ENCODE measurements around the gene RNF167.
A peak's percentile ranks its signal among the peaks of the same experiment; 100 is the strongest.

The RNF167 gene

GRCh38 chr17:4940555-4941318 lies 669 bp downstream of the RNF167 start:
- FAIRE-seq, result no peak

GRCh38 chr17:4941319-4941610 lies 1.2 kb downstream of the RNF167 start:
- FAIRE-seq, result no peak

DNA sequence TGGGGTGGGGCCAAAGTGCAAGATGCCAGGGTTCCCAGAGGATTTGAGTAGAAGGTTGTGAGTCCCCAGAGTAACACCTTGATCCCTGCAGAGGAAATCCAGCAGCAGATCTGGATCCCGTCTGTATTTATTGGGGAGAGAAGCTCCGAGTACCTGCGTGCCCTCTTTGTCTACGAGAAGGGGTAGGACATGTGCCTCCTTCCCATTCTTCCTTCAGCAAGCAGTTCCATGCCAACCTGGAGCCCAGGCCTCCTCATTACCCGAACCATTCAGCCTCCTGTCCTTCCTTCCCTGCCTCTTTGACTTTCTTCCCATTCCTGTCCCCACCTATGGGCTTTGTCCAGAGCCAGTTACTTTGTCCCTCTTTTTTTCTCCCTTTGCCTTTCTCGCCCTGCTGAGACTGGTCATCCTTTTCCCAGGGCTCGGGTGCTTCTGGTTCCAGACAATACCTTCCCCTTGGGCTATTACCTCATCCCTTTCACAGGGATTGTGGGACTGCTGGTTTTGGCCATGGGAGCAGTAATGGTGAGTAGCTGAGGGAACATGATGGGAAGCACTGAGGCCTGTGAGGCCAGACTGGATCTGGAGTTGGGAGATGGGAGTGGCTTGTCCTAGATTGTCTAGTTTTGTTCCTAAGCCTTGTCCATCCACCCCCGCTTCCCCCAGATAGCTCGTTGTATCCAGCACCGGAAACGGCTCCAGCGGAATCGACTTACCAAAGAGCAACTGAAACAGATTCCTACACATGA lies 2.9 kb downstream of the RNF167 start:
- FAIRE-seq, result no peak

DNA sequence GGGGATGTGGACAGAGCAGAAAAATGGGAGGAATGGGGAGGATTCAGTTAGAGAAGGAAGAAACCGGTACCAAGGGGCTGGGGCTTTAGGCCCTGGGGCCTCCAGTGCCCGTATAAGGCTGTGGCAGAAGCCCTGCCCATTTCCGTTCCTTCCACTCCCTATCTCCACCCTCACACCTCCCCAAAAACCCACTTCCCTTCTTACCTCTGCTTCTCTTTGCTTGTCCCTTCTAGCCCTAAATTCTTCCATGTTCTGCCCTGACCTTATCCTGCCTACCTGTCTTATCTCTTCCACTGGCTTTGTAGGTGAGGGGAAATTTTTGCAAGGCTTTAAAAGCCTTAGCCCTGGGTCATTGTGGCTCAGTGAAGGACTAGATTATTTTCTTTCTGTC lies 4.1 kb downstream of the RNF167 start:
- no peak for FAIRE-seq

DNA sequence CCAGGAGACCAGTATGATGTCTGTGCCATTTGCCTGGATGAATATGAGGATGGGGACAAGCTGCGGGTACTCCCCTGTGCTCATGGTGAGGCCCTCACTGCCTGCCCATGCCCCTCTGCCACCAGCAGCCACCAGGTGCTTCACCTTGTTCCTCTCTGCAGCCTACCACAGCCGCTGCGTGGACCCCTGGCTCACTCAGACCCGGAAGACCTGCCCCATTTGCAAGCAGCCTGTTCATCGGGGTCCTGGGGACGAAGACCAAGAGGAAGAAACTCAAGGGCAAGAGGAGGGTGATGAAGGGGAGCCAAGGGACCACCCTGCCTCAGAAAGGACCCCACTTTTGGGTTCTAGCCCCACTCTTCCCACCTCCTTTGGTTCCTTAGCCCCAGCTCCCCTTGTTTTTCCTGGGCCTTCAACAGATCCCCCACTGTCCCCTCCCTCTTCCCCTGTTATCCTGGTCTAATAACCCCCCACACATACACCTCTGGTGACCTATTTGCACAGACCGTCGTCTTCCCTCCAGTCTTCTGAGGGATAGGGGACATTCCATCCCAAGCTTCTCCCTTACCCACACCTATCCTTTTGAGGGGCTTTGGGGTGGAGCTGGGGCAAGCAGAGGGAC lies 4.6 kb downstream of the RNF167 start:
- no peak for FAIRE-seq

DNA sequence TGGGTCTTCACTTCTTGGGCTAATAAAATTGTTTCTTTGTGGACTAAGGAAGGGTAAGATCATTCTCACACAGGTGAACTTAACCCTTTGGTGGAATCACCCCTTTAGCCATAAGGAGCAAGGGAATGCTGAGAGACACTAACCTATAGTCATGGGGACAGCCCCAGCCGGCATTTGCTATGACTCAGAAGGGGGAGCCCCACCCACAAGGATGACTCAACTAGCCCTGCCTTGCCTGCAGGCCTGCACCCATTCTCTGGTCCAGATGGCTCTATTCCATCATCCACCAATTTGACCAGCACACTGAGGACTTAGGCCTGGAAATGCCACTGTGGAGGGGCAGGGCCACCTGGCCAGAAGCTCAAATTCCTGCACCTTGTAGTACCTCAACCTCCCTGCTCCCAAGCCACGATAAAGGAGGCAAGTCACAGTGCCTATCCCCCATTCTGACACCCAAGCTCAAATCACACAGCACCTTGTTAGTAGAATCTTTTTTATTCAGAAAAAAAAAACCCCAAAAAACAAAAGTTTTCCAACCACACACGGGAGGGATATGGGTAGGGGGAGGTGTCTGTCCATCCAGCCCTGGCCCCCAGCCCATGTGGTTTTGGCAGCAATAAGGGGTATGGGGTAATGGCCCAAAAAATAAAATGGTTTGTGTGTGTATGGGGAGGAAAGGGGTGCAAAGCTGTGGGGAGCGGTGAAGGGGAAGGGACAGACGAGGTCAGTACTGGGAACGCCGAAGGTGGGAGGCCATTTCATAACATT lies 5.3 kb downstream of the RNF167 start:
- peak; percentile 89 for FAIRE-seq

GRCh38 chr17:4945944-4946280 lies 5.8 kb downstream of the RNF167 start:
- no peak for FAIRE-seq

DNA sequence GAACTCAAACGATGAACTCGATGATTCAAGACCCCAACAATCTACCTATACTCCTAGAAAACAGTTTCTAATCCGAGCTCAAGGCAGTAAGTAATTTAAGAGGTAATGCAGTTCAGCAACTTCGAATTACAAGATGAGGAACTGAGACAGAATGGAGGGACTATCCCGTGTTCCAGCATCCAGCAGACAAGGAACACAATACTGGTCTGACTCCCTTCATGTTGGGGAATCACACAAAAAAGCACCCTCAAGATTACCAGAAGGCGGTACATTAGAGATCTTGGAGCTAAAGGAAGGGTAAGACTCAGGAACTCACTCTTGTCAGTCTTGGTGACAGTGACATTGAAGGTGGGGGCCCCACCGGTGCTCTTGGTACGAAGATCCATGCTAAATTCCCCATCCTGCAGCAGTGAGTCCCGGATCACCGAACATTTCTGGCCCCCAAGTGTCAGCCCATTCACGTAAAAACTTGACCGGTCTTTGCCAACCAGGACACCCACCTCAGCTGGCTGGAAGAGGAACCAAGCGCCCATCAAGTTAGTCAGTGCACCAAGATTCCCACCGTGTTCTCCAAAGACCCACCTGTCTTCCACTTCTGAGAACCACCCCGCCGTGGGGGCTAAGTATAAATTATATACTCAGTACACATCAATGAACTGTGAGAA lies 6.4 kb downstream of the RNF167 start:
- FAIRE-seq, result no peak

GRCh38 chr17:4947010-4947410 lies 6.9 kb downstream of the RNF167 start:
- FAIRE-seq, result no peak

GRCh38 chr17:4947411-4948165 lies 7.5 kb downstream of the RNF167 start:
- no peak for FAIRE-seq

DNA sequence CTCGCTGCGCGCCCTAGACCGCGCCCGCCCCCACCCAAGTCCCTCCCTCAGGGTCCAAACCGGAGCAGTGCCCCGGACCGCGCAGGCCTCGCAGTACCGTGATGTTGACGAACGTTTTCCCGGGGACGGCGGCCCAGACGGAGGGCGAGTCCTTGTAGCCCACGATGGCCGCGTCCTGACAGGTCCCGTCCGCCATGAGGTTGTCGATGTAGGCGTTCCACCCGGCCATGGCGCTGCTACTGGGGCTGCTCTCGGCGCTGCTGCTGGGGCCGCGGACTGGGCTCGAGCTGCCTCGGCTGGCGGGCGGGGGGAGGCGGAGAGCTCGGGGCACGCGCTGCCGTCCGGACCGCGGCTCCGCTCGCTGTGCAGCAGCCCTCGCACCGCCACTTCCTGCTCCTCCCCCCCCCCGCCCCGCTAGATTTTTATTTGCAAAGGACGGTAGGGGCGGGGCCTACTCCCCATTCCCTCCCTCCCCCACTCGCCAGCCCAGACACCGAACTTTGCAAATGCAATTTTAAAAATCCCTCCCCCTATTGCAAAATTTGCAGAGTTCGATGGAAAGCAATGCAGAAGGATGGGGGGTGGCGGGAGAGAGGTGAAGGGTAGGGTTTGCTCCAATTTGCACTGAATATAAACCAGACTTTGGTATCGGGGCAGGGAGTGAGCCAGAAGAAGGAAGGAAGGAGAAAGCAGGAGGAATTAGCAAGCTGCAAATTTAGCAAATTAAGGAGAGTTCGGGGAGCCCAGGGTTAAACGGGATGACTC lies 8.3 kb downstream of the RNF167 start, which contains the start of gene PFN1:
Gene PFN1, minus strand, starts transcription at position 365 of the 765 bp plus-strand sequence. Its CDS starts 136 bp downstream, at position 229.
- no peak for FAIRE-seq

- no peak for FAIRE-seq
These were observed 8.9 kb downstream of the RNF167 start for GRCh38 chr17:4948931-4949320.

DNA sequence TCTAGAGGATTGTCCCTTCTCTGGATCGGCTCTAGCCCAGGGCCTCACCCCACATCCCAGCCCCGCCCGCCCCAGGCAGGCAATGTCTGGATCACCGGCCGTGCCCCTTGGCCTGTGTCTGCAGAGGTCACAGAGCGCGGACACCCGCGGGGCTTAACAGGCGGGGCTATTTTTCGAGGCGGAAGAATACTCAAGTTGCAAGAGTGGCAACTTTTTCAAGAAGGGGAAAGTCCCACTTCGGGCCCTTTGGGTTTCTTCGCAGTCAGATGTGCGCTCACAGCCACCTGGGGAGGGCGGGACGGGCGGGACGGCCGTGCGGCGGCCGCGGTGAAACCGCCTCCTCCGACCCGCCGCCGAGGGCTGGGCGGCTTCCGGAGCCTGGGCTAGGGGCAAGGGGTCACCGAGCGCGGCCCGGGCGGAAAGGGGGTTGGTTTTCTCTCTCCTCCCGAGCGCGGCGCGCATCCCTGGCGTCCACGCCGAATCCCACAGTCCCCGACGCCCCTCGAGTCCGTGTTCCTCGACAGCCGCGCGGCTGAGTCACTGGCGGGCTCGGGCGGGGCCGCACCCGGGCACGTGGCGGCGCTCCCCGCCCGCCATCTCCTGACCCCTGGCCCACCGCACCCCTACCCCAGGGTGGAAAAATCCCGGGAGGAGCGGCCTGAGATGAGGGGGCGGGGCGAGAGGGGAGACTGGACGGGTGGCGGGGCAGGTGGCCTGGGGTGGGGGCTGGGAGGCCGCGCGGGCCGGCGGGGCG lies 9.4 kb downstream of the RNF167 start:
- no peak for FAIRE-seq

DNA sequence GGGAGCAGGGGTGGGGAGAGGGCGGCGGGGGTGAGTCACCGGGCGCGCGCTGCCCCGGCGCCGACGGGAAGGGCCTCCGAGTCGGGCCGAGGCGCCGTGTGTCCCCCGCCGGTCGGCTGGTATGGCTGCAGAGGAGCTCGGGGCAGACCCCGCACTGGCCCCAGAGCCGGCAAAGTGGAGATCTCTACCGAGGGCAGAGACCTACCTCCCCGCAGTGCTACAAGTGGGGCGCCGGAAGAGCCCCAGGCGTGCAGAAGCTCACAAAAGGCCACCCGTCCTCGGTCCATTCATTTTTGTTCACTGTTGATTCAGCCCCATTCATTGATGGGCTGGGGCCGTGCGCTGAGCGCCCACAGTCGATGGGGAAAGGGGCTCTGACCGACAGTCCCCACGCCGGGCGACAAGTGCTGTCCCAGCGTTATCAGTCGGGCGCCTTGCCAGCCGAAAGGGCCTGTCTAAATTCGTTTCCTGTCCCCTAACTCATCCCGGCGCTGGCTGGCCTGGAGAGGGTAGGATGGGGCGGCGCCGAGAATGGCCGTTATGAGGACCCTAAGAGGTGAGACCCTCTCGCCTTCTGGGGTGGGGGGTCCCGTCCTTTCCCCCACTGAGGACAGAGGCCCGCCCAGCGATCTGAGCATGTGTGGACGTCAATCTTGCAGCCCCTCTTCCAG lies 10.1 kb downstream of the RNF167 start:
- FAIRE-seq, result no peak

- no peak for FAIRE-seq
These were observed 10.7 kb downstream of the RNF167 start, which contains the start of gene ENO3 for GRCh38 chr17:4950746-4951204. Gene ENO3 (plus strand): TSS chr17:4951119. CDS start chr17:4951830, 711 bp downstream.

GRCh38 chr17:4951486-4951885 lies 11.4 kb downstream of the RNF167 start:
- no peak for FAIRE-seq

- FAIRE-seq, result no peak
These were observed 13.4 kb downstream of the RNF167 start for GRCh38 chr17:4953451-4953961.

DNA sequence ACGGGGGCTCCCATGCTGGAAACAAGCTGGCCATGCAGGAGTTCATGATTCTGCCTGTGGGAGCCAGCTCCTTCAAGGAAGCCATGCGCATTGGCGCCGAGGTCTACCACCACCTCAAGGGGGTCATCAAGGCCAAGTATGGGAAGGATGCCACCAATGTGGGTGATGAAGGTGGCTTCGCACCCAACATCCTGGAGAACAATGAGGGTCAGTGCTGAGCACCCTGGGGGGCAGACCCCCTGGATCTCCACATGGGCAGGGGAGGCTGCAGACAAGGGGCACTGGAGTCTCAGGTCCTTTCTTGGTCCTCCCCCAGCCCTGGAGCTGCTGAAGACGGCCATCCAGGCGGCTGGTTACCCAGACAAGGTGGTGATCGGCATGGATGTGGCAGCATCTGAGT lies 15.0 kb downstream of the RNF167 start:
- FAIRE-seq, result no peak

- FAIRE-seq, result no peak
These were observed 16.5 kb downstream of the RNF167 start for GRCh38 chr17:4956493-4957061.

Measured in G401.6 (cell line).